ENCODE data around the gene DEFB124. TPM values are rescaled to one million over a fixed set of nuclear protein-coding genes. Genes with fewer than 3 reads are reported as not detected.
A peak's percentile ranks its signal among the peaks of the same experiment; 100 is the strongest.
"Not testable (repeated sequence)": the region's sequence is repeated elsewhere in the genome, so short reads cannot be mapped to it uniquely, and the experiment has no call there.

Gene DEFB124
- not detected in 2 replicates for total RNA-seq

GRCh38 chr20:31474758-31475427, at the start of gene DEFB124, which contains the start of gene REM1:
DEFB124 (minus strand) TSS chr20:31475127; CDS start chr20:31473013, 2,114 bp downstream.
REM1 (plus strand) TSS chr20:31475288; CDS start chr20:31476446, 1,158 bp downstream.
- no peak for TF ChIP-seq CTCF (IDR thresholded peaks at IDR 0.05; ENCODE audit: insufficient read depth, low read depth, low read length)
- no peak for DNase-seq (ENCODE audit: low read depth)
- H3K4me3 ChIP-seq (ENCODE audit: low read depth, low read length) = no peak within 1 kb of the TSS

- no peak for TF ChIP-seq CTCF (IDR thresholded peaks at IDR 0.05; ENCODE audit: insufficient read depth, low read depth, low read length)
- no peak for DNase-seq (ENCODE audit: low read depth)
- no peak overlapping the region for H3K4me3 ChIP-seq (ENCODE audit: low read depth, low read length)
Measured at GRCh38 chr20:31523361-31524283, 48.7 kb upstream of the DEFB124 start.

- DNase-seq (ENCODE audit: low read depth) = no peak
- no peak overlapping the region for H3K4me3 ChIP-seq (ENCODE audit: low read depth, low read length)
- TF ChIP-seq CTCF (IDR thresholded peaks at IDR 0.05; ENCODE audit: insufficient read depth, low read depth, low read length) = no peak
Measured at GRCh38 chr20:31522731-31523130, 47.8 kb upstream of the DEFB124 start.

GRCh38 chr20:31521267-31521666, 46.3 kb upstream of the DEFB124 start:
- H3K4me3 ChIP-seq (ENCODE audit: low read depth, low read length); DNase-seq (ENCODE audit: low read depth): not testable (repeated sequence)

- no peak overlapping the region for H3K4me3 ChIP-seq (ENCODE audit: low read depth, low read length)
- peak; percentile 32 for TF ChIP-seq CTCF (IDR thresholded peaks at IDR 0.05; ENCODE audit: insufficient read depth, low read depth, low read length)
- peak; percentile 67 for DNase-seq (ENCODE audit: low read depth)
Measured at GRCh38 chr20:31517373-31517772, 42.4 kb upstream of the DEFB124 start.

GRCh38 chr20:31516651-31517050, 41.7 kb upstream of the DEFB124 start:
- no peak overlapping the region for H3K4me3 ChIP-seq (ENCODE audit: low read depth, low read length)
- TF ChIP-seq CTCF (IDR thresholded peaks at IDR 0.05; ENCODE audit: insufficient read depth, low read depth, low read length) = no peak
- no peak for DNase-seq (ENCODE audit: low read depth)

- no peak for TF ChIP-seq CTCF (IDR thresholded peaks at IDR 0.05; ENCODE audit: insufficient read depth, low read depth, low read length)
- no peak for DNase-seq (ENCODE audit: low read depth)
- H3K4me3 ChIP-seq (ENCODE audit: low read depth, low read length) = peak overlapping the region; percentile 99
Measured at GRCh38 chr20:31516166-31516565, 41.2 kb upstream of the DEFB124 start.

All from fibroblast of villous mesenchyme (primary cell).